Endothelial cell of umbilical vein (primary cell): ENCODE results near the gene MAPKBP1. TPM values are rescaled to one million over a fixed set of nuclear protein-coding genes. Genes with fewer than 3 reads are reported as not detected.

Experiments
- BruUV-seq: library from RNA; stranded (reverse); fragments of 400-500 nt; replicated peaks from 2 replicates; lab custom pipeline; 2021; lab: Mats Ljungman, UMichigan
- CTCF ChIA-PET: fragments of 300-600, 350-600 bp; sonication (Branson Sonifier 250); formaldehyde crosslinking; loops from one replicate; lab custom pipeline; 2021; ENCODE audit warnings: antibody characterized with exemption, inconsistent platforms; lab: Charles Lee
- POLR2A ChIA-PET: fragments of 300-600, 350-600 bp; sonication (Branson Sonifier 250); formaldehyde crosslinking; loops from one replicate; lab custom pipeline; 2021; ENCODE audit warnings: antibody characterized with exemption, inconsistent platforms; lab: Charles Lee
- DNase-seq: peaks from one replicate; pipeline ENCODE4 v3.0.0-alpha.2; 2011; ENCODE audit warnings: low read depth, low spot score
- FAIRE-seq: peaks from 2 replicates; lab custom pipeline; 2011; peaks lifted over from hg19 to GRCh38; lab: Jason Lieb, UNC
- H2AFZ ChIP-seq: 2 replicates; pipeline ENCODE4 v1.6.0; 2012; ENCODE audit warnings: low read depth, low read length, control low read depth, inconsistent platforms
- H3K27ac ChIP-seq: 2 replicates; pipeline ENCODE4 v1.5.1; 2011; ENCODE audit warnings: low read depth, mild to moderate bottlenecking, control low read depth, low read length, moderate library complexity; ENCODE audit not compliant: insufficient read depth
- H3K27me3 ChIP-seq, 2 experiments: 2 replicates each; pipeline versions ENCODE4 v1.6.0 to v1.6.1; 2011; ENCODE audit warnings: low read length in 2 of 2, mixed read lengths in 1 of 2; ENCODE audit not compliant: control insufficient read depth in 2 of 2, insufficient read depth in 2 of 2
- H3K36me3 ChIP-seq, 2 experiments: 2 replicates in 1 of 2; 3 replicates in 1 of 2; pipeline ENCODE4 v1.5.1; 2011; ENCODE audit warnings: low read length in 2 of 2, mild to moderate bottlenecking in 1 of 2, moderate library complexity in 1 of 2; ENCODE audit not compliant: control insufficient read depth in 2 of 2, insufficient read depth in 2 of 2; ENCODE audit errors: extremely low read depth in 1 of 2
- H3K4me1 ChIP-seq: 3 replicates; pipeline ENCODE4 v1.5.1; 2011; ENCODE audit warnings: mild to moderate bottlenecking, low read length; ENCODE audit not compliant: control insufficient read depth, insufficient read depth; ENCODE audit errors: extremely low read depth
- H3K4me2 ChIP-seq: 2 replicates; pipeline ENCODE4 v1.6.1; 2011; ENCODE audit warnings: low read length, control low read depth, mixed read lengths; ENCODE audit not compliant: insufficient read depth
- H3K4me3 ChIP-seq, 3 experiments: fragments of 200-600 bp in 1 of 3; sonication (generic), shearing (Covaris generic) in 1 of 3; replicated peaks in 1 of 3; 2 replicates each; pipeline ENCODE4 v1.5.1; 2011 to 2016; ENCODE audit warnings: control low read depth in 3 of 3, low read length in 3 of 3, mild to moderate bottlenecking in 2 of 3, inconsistent platforms in 1 of 3, low read depth in 1 of 3, moderate library complexity in 1 of 3; ENCODE audit not compliant: insufficient read depth in 1 of 3
- H3K79me2 ChIP-seq: 2 replicates; pipeline ENCODE4 v1.6.0; 2012; ENCODE audit warnings: low read length, inconsistent platforms; ENCODE audit not compliant: control insufficient read depth, insufficient read depth
- H3K9ac ChIP-seq: replicated peaks from 2 replicates; pipeline ENCODE3; 2011; ENCODE audit warnings: low read length, control low read depth; ENCODE audit not compliant: insufficient read depth; ENCODE audit errors: extremely low read depth
- H3K9me1 ChIP-seq: replicated peaks from 3 replicates; pipeline ENCODE4 v1.6.0; 2011; ENCODE audit warnings: mild to moderate bottlenecking, low read length; ENCODE audit not compliant: control insufficient read depth, insufficient read depth; ENCODE audit errors: extremely low read depth
- H3K9me3 ChIP-seq: replicated peaks from 2 replicates; pipeline ENCODE4 v1.5.1; 2012; ENCODE audit warnings: low read length, inconsistent platforms; ENCODE audit not compliant: control insufficient read depth, insufficient read depth
- H4K20me1 ChIP-seq: replicated peaks from 2 replicates; pipeline ENCODE3; 2011; ENCODE audit warnings: mild to moderate bottlenecking, low read length; ENCODE audit not compliant: control insufficient read depth, insufficient read depth; ENCODE audit errors: extremely low read depth
- CTCF ChIP-seq, 2 donors: IDR thresholded peaks; 1 replicate in 1 of 2; 2 replicates in 1 of 2; pipeline ENCODE4 v1.5.1; 2011; ENCODE audit warnings: low read length in 2 of 2, mild to moderate bottlenecking in 2 of 2, moderate library complexity in 2 of 2, control low read depth in 1 of 2, inconsistent platforms in 1 of 2, low read depth in 1 of 2; ENCODE audit not compliant: insufficient read depth in 1 of 2; ENCODE audit errors: extremely low read depth in 1 of 2
- EZH2 ChIP-seq: IDR thresholded peaks from 2 replicates; pipeline ENCODE4 v1.6.1; 2012; ENCODE audit warnings: borderline replicate concordance, low read depth, mild to moderate bottlenecking, moderate library complexity, low read length, inconsistent platforms; ENCODE audit not compliant: severe bottlenecking
- FOS ChIP-seq: IDR thresholded peaks from 2 replicates; pipeline ENCODE4 v1.6.1; 2011; ENCODE audit warnings: mild to moderate bottlenecking, low read length, moderate library complexity, borderline replicate concordance; ENCODE audit not compliant: insufficient read depth
- GATA2 ChIP-seq: IDR thresholded peaks from 2 replicates; pipeline ENCODE4 v1.7.0; 2011; ENCODE audit warnings: low read depth, mild to moderate bottlenecking, moderate library complexity, mixed read lengths, low read length; ENCODE audit not compliant: insufficient read length, insufficient read depth
- JUN ChIP-seq: IDR thresholded peaks from 2 replicates; pipeline ENCODE4 v1.6.1; 2011; ENCODE audit warnings: borderline replicate concordance, low read depth; ENCODE audit not compliant: insufficient read length, insufficient read depth
- MAX ChIP-seq: IDR thresholded peaks from 2 replicates; pipeline ENCODE4 v1.6.1; 2011; ENCODE audit not compliant: insufficient read depth, insufficient read length
- MYC ChIP-seq: IDR thresholded peaks from one replicate; pipeline ENCODE4 v1.6.1; 2011; ENCODE audit warnings: mild to moderate bottlenecking, low read depth, low read length
- POLR2A ChIP-seq: IDR thresholded peaks from 2 replicates; pipeline ENCODE4 v1.6.1; 2012; ENCODE audit warnings: low read depth, mild to moderate bottlenecking, control low read depth, low read length
- POLR2AphosphoS5 ChIP-seq: IDR thresholded peaks from 2 replicates; pipeline ENCODE4 v1.6.1; 2012; ENCODE audit warnings: low read depth, mild to moderate bottlenecking, control low read depth, low read length, moderate library complexity; ENCODE audit not compliant: insufficient read depth
- dilution Hi-C: fragments of 300-500 bp; cut with MboI; formaldehyde crosslinking; loops from one replicate; pipeline ENCODE4 v1.15.0; 2019; ENCODE audit warnings: low sequenced_read_pairs; ENCODE audit not compliant: extremely low pct_ligation_motif_present
- intact Hi-C: fragments of 100-400 bp; cut with micrococcal nuclease; formaldehyde crosslinking; loops from one replicate; pipeline ENCODE4 v1.10.0; 2022
- polyA plus RNA-seq, 4 experiments: library from polyadenylated mRNA; depleted of rRNA in 3 of 4; stranded (reverse) in 3 of 4; unstranded in 1 of 4; fragments of >200 nt; gene quantifications; 2 replicates each; pipeline versions ENCODE4 v1.2.1 to v1.2.3, GENCODE V29; 2011 to 2012; ENCODE audit warnings: missing spikeins in 1 of 4
- total RNA-seq: library from RNA; stranded (reverse); gene quantifications from 2 replicates; pipeline ENCODE4 v1.2.3, GENCODE V29; 2021

MAPKBP1 gene
- total and polyA plus RNA-seq, 2 donors (not counting 3 experiments of a cell fraction or from before 2014, with no cell fraction given) = 12.3 to 55.8 TPM

- Histone ChIP-seq H3K4me1 (no peaks in the 10 kb centered on the region), H3K4me3 (no peak overlapping the region), H3K9me1 (no peaks in the 10 kb centered on the region), H3K4me2 (no peak overlapping the region), H2AFZ (no peak overlapping the region), H3K27me3 (no peaks in the 10 kb centered on the region), H3K36me3 (peaks cover 6 to 40% of the 10 kb centered on the region in 2 experiments), H3K79me2 (no peaks in the 10 kb centered on the region), H3K9ac (no peak overlapping the region), H4K20me1 (no peaks in the 10 kb centered on the region), H3K9me3 (no peaks in the 10 kb centered on the region), H3K27ac (no peak overlapping the region)
- TF ChIP-seq POLR2AphosphoS5 (no peak), JUN (no peak), GATA2 (no peak), MYC (no peak), CTCF (IDR thresholded peaks at IDR 0.05; ENCODE audit: extremely low read depth in 1 of 2, insufficient read depth in 1 of 2, low read depth in 1 of 2, low read length in 2 of 2) (no peak), MAX (no peak), EZH2 (no peak), POLR2A (no peak), FOS (no peak)
- BruUV-seq = no TSS peak
- intact Hi-C loops = no loop called here
- no peak for DNase-seq
- ChIA-PET POLR2A (no interaction called here), CTCF (interaction anchor here (0.9 kb wide), 1 partner anchor 55 kb away, joined by 3 read pairs; no protein-coding TSS in a partner anchor)
- FAIRE-seq = no peak
- dilution Hi-C loops = no loop called here
These were observed 74.9 kb downstream of the MAPKBP1 start for GRCh38 chr15:41849204-41849603.
